ENCODE results near the gene TMEM63A.
A peak's percentile ranks its signal among the peaks of the same experiment; 100 is the strongest.
"Not testable (repeated sequence)": the region's sequence is repeated elsewhere in the genome, so short reads cannot be mapped to it uniquely, and the experiment has no call there.

TMEM63A gene

GRCh38 chr1:225817611-225818061 is 64.5 kb downstream of the TMEM63A start:
- Mint-ChIP-seq H3K4me3 (peak overlapping the region; percentile 50), H3K4me1 (peaks cover 83% of the 10 kb centered on the region), H3K27ac (peak overlapping the region; percentile 95), H3K36me3 (ENCODE audit: low read depth) (peaks cover 10% of the 10 kb centered on the region), H3K27me3 (ENCODE audit: low read depth, poor library complexity) (peaks cover 3% of the 10 kb centered on the region), H3K9me3 (no peaks in the 10 kb centered on the region)
- no peak for DNase-seq
- no peak for TF ChIP-seq CTCF (IDR thresholded peaks at IDR 0.05)

GRCh38 chr1:225816643-225817538 is 65.3 kb downstream of the TMEM63A start:
- peak overlapping the region; percentile 28 for H3K4me3 Mint-ChIP-seq
- TF ChIP-seq CTCF (IDR thresholded peaks at IDR 0.05): no peak

GRCh38 chr1:225815526-225816178 is 66.5 kb downstream of the TMEM63A start:
- no peaks in the 10 kb centered on the region for H3K36me3 Mint-ChIP-seq (ENCODE audit: low read depth)
- peak overlapping the region; percentile 27 for H3K4me3 Mint-ChIP-seq
- no peak for TF ChIP-seq CTCF (IDR thresholded peaks at IDR 0.05)
- H3K27ac Mint-ChIP-seq: peak overlapping the region; percentile 27
- no peaks in the 10 kb centered on the region for H3K9me3 Mint-ChIP-seq
- peaks cover 89% of the 10 kb centered on the region for H3K4me1 Mint-ChIP-seq
- H3K27me3 Mint-ChIP-seq (ENCODE audit: low read depth, poor library complexity): peaks cover 4% of the 10 kb centered on the region
- no peak for DNase-seq

More at GRCh38 chr1:225816643-225817538, 65.3 kb downstream of the TMEM63A start:
- Mint-ChIP-seq H3K27ac (peak overlapping the region; percentile 95), H3K27me3 (ENCODE audit: low read depth, poor library complexity) (peaks cover 3% of the 10 kb centered on the region), H3K36me3 (ENCODE audit: low read depth) (peaks cover 2% of the 10 kb centered on the region), H3K4me1 (peaks cover 79% of the 10 kb centered on the region), H3K9me3 (no peaks in the 10 kb centered on the region)
- DNase-seq: no peak

- H3K27ac Mint-ChIP-seq; H3K9me3 Mint-ChIP-seq; DNase-seq; H3K36me3 Mint-ChIP-seq (ENCODE audit: low read depth); H3K27me3 Mint-ChIP-seq (ENCODE audit: low read depth, poor library complexity); H3K4me3 Mint-ChIP-seq: not testable (repeated sequence)
- H3K4me1 Mint-ChIP-seq: peaks cover 88% of the 10 kb centered on the region
Measured at GRCh38 chr1:225815090-225815489, 67.1 kb downstream of the TMEM63A start.

GRCh38 chr1:225814381-225814780 is 67.8 kb downstream of the TMEM63A start:
- Mint-ChIP-seq H3K27me3 (ENCODE audit: low read depth, poor library complexity) (peaks cover 6% of the 10 kb centered on the region), H3K27ac (peak overlapping the region; percentile 59), H3K4me3 (no peak overlapping the region), H3K9me3 (no peaks in the 10 kb centered on the region), H3K4me1 (peaks cover 80% of the 10 kb centered on the region), H3K36me3 (ENCODE audit: low read depth) (no peaks in the 10 kb centered on the region)
- no peak for DNase-seq
- no peak for TF ChIP-seq CTCF (IDR thresholded peaks at IDR 0.05)

- Mint-ChIP-seq H3K36me3 (ENCODE audit: low read depth) (no peaks in the 10 kb centered on the region), H3K9me3 (no peaks in the 10 kb centered on the region), H3K27ac (peak overlapping the region; percentile 88), H3K4me3 (peak overlapping the region; percentile 52), H3K4me1 (peaks cover 75% of the 10 kb centered on the region), H3K27me3 (ENCODE audit: low read depth, poor library complexity) (peaks cover 6% of the 10 kb centered on the region)
- no peak for TF ChIP-seq CTCF (IDR thresholded peaks at IDR 0.05)
- peak; percentile 68 for DNase-seq
Measured at GRCh38 chr1:225813214-225813964, 68.8 kb downstream of the TMEM63A start.
